BJ (cell line): ENCODE results near the gene KRTAP5-7. TPM values are rescaled to one million over a fixed set of nuclear protein-coding genes. Genes with fewer than 3 reads are reported as not detected.
"Not testable (repeated sequence)": the region's sequence is repeated elsewhere in the genome, so short reads cannot be mapped to it uniquely, and the experiment has no call there.

Source experiments
- CTCF ChIA-PET: fragments of 350-600 bp; formaldehyde crosslinking; extraction: SDS; loops from one replicate; lab custom pipeline; 2021; ENCODE audit warnings: antibody characterized with exemption, inconsistent platforms; lab: Yijun Ruan, JAX
- POLR2A ChIA-PET: fragments of 300-600 bp; sonication (Branson Sonifier 250); formaldehyde crosslinking; extraction: SDS; loops from one replicate; lab custom pipeline; 2021; ENCODE audit warnings: antibody characterized with exemption; lab: Charles Lee
- DNase-seq: peaks from one replicate; pipeline ENCODE4 v3.0.0-alpha.2; 2011; ENCODE audit warnings: low read depth
- H3K27me3 ChIP-seq: 2 replicates; pipeline ENCODE4 v1.6.0; 2011; ENCODE audit warnings: low read length; ENCODE audit not compliant: control insufficient read depth, insufficient read depth
- H3K36me3 ChIP-seq: 2 replicates; pipeline ENCODE4 v1.5.1; 2011; ENCODE audit warnings: low read length; ENCODE audit not compliant: control insufficient read depth, insufficient read depth
- H3K4me3 ChIP-seq: 2 replicates; pipeline ENCODE4 v1.5.1; 2011; ENCODE audit warnings: low read depth, mild to moderate bottlenecking, control low read depth, low read length
- polyA plus RNA-seq: library from polyadenylated mRNA; depleted of rRNA; stranded (reverse); fragments of >200 nt; gene quantifications from 2 replicates; pipeline ENCODE4 v1.2.3, GENCODE V29; 2011
- TF ChIP-seq, protein P1 (sequence below): IDR thresholded peaks from 2 replicates; pipeline ENCODE4 v1.5.1; 2011; ENCODE audit warnings: low read depth, mild to moderate bottlenecking, control low read depth, inconsistent platforms, low read length, moderate library complexity; ENCODE audit not compliant: insufficient read depth

Gene KRTAP5-7
- polyA plus RNA-seq, 1 experiment, result not detected

DNA sequence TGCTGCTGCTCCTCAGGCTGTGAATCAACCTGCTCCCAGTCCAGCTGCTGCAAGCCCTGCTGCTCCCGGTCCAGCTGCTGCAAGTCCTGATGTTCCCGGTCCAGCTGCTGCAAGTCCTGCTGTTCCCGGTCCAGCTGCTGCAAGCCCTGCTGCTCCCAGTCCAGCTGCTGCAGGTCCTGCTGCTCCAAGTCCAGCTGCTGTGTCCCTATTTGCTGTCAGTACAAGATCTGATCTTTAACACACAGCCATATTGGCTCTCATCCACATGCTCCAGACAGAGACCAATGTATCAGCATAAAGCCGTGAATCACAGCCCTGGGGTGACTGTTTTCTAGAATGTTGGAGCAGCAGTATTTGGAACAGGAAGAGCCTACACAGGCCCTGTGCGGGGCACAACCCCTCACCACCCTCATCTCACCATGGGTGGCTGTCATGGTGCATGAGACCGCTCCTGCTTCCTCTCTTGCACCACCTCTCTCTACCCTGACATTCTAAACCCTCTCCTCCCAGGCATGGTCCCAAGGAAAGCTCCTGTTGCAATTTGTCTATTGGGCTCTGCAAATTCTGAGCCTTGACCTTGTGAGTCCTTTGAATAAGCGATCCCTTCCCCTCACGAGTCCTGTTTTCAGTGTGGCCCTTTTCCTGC, 41.8 kb downstream of the KRTAP5-7 start:
- Histone ChIP-seq H3K27me3 (peaks cover 4% of the 10 kb centered on the region; the same call in 1 of the 2 replicates), H3K4me3 (no peak overlapping the region), H3K36me3 (no peaks in the 10 kb centered on the region)
- TF ChIP-seq, protein P1, sequence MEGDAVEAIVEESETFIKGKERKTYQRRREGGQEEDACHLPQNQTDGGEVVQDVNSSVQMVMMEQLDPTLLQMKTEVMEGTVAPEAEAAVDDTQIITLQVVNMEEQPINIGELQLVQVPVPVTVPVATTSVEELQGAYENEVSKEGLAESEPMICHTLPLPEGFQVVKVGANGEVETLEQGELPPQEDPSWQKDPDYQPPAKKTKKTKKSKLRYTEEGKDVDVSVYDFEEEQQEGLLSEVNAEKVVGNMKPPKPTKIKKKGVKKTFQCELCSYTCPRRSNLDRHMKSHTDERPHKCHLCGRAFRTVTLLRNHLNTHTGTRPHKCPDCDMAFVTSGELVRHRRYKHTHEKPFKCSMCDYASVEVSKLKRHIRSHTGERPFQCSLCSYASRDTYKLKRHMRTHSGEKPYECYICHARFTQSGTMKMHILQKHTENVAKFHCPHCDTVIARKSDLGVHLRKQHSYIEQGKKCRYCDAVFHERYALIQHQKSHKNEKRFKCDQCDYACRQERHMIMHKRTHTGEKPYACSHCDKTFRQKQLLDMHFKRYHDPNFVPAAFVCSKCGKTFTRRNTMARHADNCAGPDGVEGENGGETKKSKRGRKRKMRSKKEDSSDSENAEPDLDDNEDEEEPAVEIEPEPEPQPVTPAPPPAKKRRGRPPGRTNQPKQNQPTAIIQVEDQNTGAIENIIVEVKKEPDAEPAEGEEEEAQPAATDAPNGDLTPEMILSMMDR, result no peak
- ChIA-PET POLR2A (no interaction called here), CTCF (interaction anchor here (0.6 to 1.2 kb wide), 2 partner anchors 12 to 1102 kb away, joined by 4 read pairs; no protein-coding TSS in a partner anchor)
- DNase-seq, result no peak

DNA sequence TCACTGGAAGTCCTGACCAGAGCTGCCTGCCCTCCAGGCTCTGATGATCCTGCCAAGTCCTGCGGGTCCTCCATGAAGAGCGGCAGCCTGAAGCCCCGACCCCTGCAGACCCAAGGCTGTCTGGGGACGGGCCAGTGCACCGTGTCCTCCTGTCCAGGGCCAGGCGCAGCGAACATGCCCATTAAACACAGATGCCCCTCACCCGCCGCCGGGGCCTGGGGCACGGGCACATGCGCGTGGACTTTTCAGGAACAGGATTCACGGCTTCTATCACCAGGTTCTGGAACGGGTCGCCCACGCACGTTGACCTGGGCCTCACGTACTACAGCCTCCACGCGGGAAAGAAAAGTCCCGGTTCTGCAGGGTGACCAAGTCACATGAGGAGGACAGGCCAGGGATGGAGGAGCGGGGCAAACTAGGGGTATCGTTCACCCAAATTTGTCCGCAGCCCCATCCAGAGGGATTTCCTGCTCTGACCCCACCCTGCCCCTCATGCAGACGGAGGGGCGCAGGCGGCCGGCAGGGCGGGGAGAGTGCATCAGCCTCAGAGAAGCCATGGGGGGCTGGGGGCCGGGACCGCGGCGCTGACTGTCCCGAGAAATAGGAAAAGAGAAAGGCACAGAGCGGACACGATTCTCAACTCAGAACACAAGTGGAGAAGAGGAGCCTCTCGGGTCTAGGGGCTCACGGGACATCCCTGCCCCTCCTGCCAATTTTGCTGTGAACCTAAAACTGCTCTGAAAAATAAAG, 44.2 kb downstream of the KRTAP5-7 start:
- CTCF ChIA-PET, result interaction anchor here (1.6 kb wide), 1 partner anchor 9 kb away, joined by 4 read pairs; no protein-coding TSS in a partner anchor
- H3K27me3 ChIP-seq, DNase-seq, H3K36me3 ChIP-seq, POLR2A ChIA-PET, H3K4me3 ChIP-seq: not testable (repeated sequence)

DNA sequence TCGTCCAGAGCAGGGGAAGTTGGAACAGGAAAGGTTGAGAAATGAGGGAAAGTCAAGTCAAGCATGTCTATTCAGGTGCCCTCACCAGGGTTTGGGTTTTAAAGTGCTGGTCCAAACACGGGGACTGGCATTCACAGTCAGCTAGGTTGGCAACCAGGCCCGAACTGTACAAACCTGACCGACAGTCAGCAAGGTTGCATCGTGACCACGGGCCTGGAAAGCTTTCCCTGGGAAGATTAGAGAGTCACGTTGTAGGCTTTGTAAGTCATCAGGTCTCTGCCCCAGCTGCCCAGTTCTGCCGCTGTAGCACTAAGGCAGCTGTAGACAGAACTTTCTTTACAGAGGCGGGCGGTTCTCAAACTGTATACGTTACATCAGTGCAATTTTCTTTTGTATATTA, 45.7 kb downstream of the KRTAP5-7 start:
- no peak overlapping the region for H3K4me3 ChIP-seq
- peaks cover 4% of the 10 kb centered on the region; the same call in 1 of the 2 replicates for H3K27me3 ChIP-seq
- POLR2A ChIA-PET, result no interaction called here
- CTCF ChIA-PET, result interaction anchor here (1.1 kb wide), 1 partner anchor 9 kb away, joined by 4 read pairs; no protein-coding TSS in a partner anchor
- no peaks in the 10 kb centered on the region for H3K36me3 ChIP-seq
- DNase-seq, result no peak
- TF ChIP-seq, protein P1, result no peak

- Histone ChIP-seq H3K27me3 (peaks cover 2% of the 10 kb centered on the region; the same call in 1 of the 2 replicates), H3K36me3 (no peaks in the 10 kb centered on the region), H3K4me3 (no peak overlapping the region)
- ChIA-PET POLR2A (no interaction called here), CTCF (no interaction called here)
- TF ChIP-seq, protein P1, result no peak
- no peak for DNase-seq
Observed at GRCh38 chr11:71574418-71574817, 47.4 kb downstream of the KRTAP5-7 start.

DNA sequence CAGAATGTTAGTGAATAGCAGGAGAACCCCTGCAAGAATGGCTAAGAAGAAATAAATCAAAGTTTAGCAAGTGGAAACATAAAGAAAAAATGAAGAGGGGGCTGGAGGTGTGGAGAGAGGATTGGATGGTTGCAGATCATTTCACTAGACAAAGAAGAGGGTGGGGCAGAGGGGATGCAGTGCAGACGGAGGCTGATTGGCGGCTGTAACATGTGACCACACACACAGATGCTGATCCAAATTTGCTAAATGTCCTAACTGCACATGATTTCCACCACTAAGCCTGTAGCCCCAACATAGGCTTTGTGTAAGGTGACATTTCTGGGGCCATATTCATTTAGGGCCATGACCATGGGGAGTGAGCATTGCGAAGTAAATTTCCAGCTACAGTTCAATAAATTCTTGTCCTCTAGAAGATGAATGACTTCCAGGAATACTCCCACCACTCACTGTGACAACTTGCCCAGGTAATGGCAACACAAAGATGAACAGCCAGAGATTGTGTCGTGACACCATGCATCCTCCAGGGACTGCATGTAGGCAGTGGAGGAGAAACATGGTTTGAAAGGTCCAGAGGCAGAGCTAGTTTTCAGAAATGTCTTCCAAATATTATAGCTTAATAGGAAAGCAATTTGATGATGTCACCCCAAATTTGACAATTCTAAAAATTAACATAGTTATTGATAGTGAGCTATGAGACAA, 48.8 kb downstream of the KRTAP5-7 start:
- H3K27me3 ChIP-seq, result peaks cover 2% of the 10 kb centered on the region; the same call in 1 of the 2 replicates
- ChIA-PET POLR2A (no interaction called here), CTCF (interaction anchor here (1.6 kb wide), 1 partner anchor 56 kb away, joined by 3 read pairs; no protein-coding TSS in a partner anchor)
- H3K4me3 ChIP-seq, result no peak overlapping the region
- TF ChIP-seq, protein P1, result no peak
- no peak for DNase-seq
- no peaks in the 10 kb centered on the region for H3K36me3 ChIP-seq

DNA sequence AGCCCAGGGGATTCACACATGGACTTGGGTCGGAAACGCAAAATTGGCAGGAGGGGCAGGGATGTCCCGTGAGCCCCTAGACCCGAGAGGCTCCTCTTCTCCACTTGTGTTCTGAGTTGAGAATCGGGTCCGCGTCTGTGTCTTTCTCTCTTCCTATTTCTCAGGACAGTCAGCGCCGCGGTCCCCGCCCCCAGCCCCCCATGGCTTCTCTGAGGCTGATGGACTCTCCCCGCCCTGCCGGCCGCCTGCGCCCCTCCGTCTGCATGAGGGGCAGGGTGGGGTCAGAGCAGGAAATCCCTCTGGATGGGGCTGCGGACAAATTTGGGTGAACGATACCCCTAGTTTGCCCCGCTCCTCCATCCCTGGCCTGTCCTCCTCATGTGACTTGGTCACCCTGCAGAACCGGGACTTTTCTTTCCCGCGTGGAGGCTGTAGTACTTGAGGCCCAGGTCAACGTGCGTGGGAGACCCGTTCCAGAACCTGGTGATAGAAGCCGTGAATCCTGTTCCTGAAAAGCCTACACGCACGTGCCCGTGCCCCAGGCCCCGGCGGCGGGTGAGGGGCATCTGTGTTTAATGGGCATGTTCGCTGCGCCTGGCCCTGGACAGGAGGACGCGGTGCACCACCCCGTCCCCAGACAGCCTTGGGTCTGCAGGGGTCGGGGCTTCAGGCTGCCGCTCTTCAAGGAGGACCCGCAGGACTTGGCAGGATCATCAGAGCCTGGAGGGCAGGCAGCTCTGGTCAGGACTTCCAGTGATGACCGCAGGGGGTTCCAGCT, 49.8 kb downstream of the KRTAP5-7 start:
- H3K4me3 ChIP-seq, POLR2A ChIA-PET, CTCF ChIA-PET, H3K27me3 ChIP-seq, DNase-seq, H3K36me3 ChIP-seq: not testable (repeated sequence)
